ENCODE results near the gene FLNA. TPM values are rescaled to one million over a fixed set of nuclear protein-coding genes. Genes with fewer than 3 reads are reported as not detected.

Gene FLNA
- total and polyA plus RNA-seq, 2 experiments from 2014 or later = 396 to 468 TPM

GRCh38 chrX:154419189-154419588, 44.8 kb upstream of the FLNA start:
- no peaks in the 10 kb centered on the region for H3K27me3 ChIP-seq
- TF ChIP-seq EZH2phosphoT487 (IDR thresholded peaks at IDR 0.05; ENCODE audit: low read depth, severe bottlenecking, unreplicated experiment) (no peak), EZH2 (IDR thresholded peaks at IDR 0.05; ENCODE audit: borderline replicate concordance) (no peak), CTCF (IDR thresholded peaks at IDR 0.05; ENCODE audit: poor library complexity) (no peak)
- H2AFZ ChIP-seq = no peak overlapping the region
- H3K36me3 ChIP-seq (replicated peaks; ENCODE audit: insufficient read depth, low read depth) = no peaks in the 10 kb centered on the region
- no peaks in the 10 kb centered on the region for H4K20me1 ChIP-seq (ENCODE audit: insufficient read depth, poor library complexity, severe bottlenecking)
- no peak overlapping the region for H3K4me2 ChIP-seq
- no peaks in the 10 kb centered on the region for H3K79me2 ChIP-seq
- DNase-seq (ENCODE audit: low spot score) = no peak
- no peak overlapping the region for H3K27ac ChIP-seq
- H3K4me3 ChIP-seq = no peak overlapping the region
- WGBS (ENCODE audit: low lambda C conversion rate, missing lambda C conversion rate) = 88% methylated on average over 8 of the region's 8 CpGs
- H3K9me2 ChIP-seq (replicated peaks; ENCODE audit: insufficient read depth) = no peaks in the 10 kb centered on the region
- H3K4me1 ChIP-seq (ENCODE audit: insufficient read depth) = no peaks in the 10 kb centered on the region
- H3K9me3 ChIP-seq (ENCODE audit: low read depth) = no peaks in the 10 kb centered on the region

GRCh38 chrX:154417157-154417556, 42.7 kb upstream of the FLNA start:
- no peak for TF ChIP-seq EZH2 (IDR thresholded peaks at IDR 0.05; ENCODE audit: borderline replicate concordance)
- TF ChIP-seq EZH2phosphoT487 (IDR thresholded peaks at IDR 0.05; ENCODE audit: low read depth, severe bottlenecking, unreplicated experiment) = no peak
- no peak for TF ChIP-seq CTCF (IDR thresholded peaks at IDR 0.05; ENCODE audit: poor library complexity)
- H3K27ac ChIP-seq = no peak overlapping the region
- H3K4me2 ChIP-seq = no peak overlapping the region
- H3K27me3 ChIP-seq = no peaks in the 10 kb centered on the region
- no peak overlapping the region for H2AFZ ChIP-seq
- no peaks in the 10 kb centered on the region for H3K9me2 ChIP-seq (replicated peaks; ENCODE audit: insufficient read depth)
- no peaks in the 10 kb centered on the region for H3K4me1 ChIP-seq (ENCODE audit: insufficient read depth)
- DNase-seq (ENCODE audit: low spot score) = no peak
- no peaks in the 10 kb centered on the region for H4K20me1 ChIP-seq (ENCODE audit: insufficient read depth, poor library complexity, severe bottlenecking)
- H3K4me3 ChIP-seq = no peak overlapping the region
- H3K79me2 ChIP-seq = no peaks in the 10 kb centered on the region
- H3K9me3 ChIP-seq (ENCODE audit: low read depth) = no peaks in the 10 kb centered on the region
- 59% methylated on average over 7 of the region's 7 CpGs for WGBS (ENCODE audit: low lambda C conversion rate, missing lambda C conversion rate)
- no peaks in the 10 kb centered on the region for H3K36me3 ChIP-seq (replicated peaks; ENCODE audit: insufficient read depth, low read depth)

GRCh38 chrX:154413142-154413541, 38.7 kb upstream of the FLNA start:
- Histone ChIP-seq H2AFZ (no peak overlapping the region), H3K4me1 (ENCODE audit: insufficient read depth) (no peaks in the 10 kb centered on the region), H3K4me2 (no peak overlapping the region), H3K27me3 (no peaks in the 10 kb centered on the region), H3K79me2 (no peaks in the 10 kb centered on the region), H4K20me1 (ENCODE audit: insufficient read depth, poor library complexity, severe bottlenecking) (no peaks in the 10 kb centered on the region), H3K9me3 (ENCODE audit: low read depth) (no peaks in the 10 kb centered on the region), H3K4me3 (no peak overlapping the region), H3K27ac (no peak overlapping the region), H3K9me2 (replicated peaks; ENCODE audit: insufficient read depth) (no peaks in the 10 kb centered on the region), H3K36me3 (replicated peaks; ENCODE audit: insufficient read depth, low read depth) (no peaks in the 10 kb centered on the region)
- no peak for TF ChIP-seq EZH2 (IDR thresholded peaks at IDR 0.05; ENCODE audit: borderline replicate concordance)
- TF ChIP-seq EZH2phosphoT487 (IDR thresholded peaks at IDR 0.05; ENCODE audit: low read depth, severe bottlenecking, unreplicated experiment) = no peak
- TF ChIP-seq CTCF (IDR thresholded peaks at IDR 0.05; ENCODE audit: poor library complexity) = no peak
- no peak for DNase-seq (ENCODE audit: low spot score)
- WGBS (ENCODE audit: low lambda C conversion rate, missing lambda C conversion rate) = 91% methylated on average over 8 of the region's 8 CpGs

- Histone ChIP-seq H3K4me3 (peak overlapping the region; percentile 41), H2AFZ (no peak overlapping the region)
- WGBS (ENCODE audit: low lambda C conversion rate, missing lambda C conversion rate) = 68% methylated on average over 4 of the region's 4 CpGs
Observed at GRCh38 chrX:154412468-154412867, 38.0 kb upstream of the FLNA start.

More at GRCh38 chrX:154412468-154412867, 38.0 kb upstream of the FLNA start:
- Histone ChIP-seq H3K36me3 (replicated peaks; ENCODE audit: insufficient read depth, low read depth) (no peaks in the 10 kb centered on the region), H3K79me2 (no peaks in the 10 kb centered on the region), H3K9me3 (ENCODE audit: low read depth) (no peaks in the 10 kb centered on the region), H3K4me1 (ENCODE audit: insufficient read depth) (no peaks in the 10 kb centered on the region), H3K4me2 (peak overlapping the region; percentile 81), H3K27me3 (no peaks in the 10 kb centered on the region), H4K20me1 (ENCODE audit: insufficient read depth, poor library complexity, severe bottlenecking) (no peaks in the 10 kb centered on the region), H3K27ac (peak overlapping the region; percentile 94), H3K9me2 (replicated peaks; ENCODE audit: insufficient read depth) (no peaks in the 10 kb centered on the region)
- TF ChIP-seq EZH2 (IDR thresholded peaks at IDR 0.05; ENCODE audit: borderline replicate concordance) (no peak), EZH2phosphoT487 (IDR thresholded peaks at IDR 0.05; ENCODE audit: low read depth, severe bottlenecking, unreplicated experiment) (no peak), CTCF (IDR thresholded peaks at IDR 0.05; ENCODE audit: poor library complexity) (no peak)
- peak; percentile 5 for DNase-seq (ENCODE audit: low spot score)

Data from hepatocyte (in vitro differentiated cells).